H9 (cell line): ENCODE data around the gene POLA1. TPM values are rescaled to one million over a fixed set of nuclear protein-coding genes. Genes with fewer than 3 reads are reported as not detected.
A peak's percentile ranks its signal among the peaks of the same experiment; 100 is the strongest.

ENCODE experiments used
- DNase-seq: peaks from one replicate; pipeline ENCODE4 v3.0.0-alpha.2; 2017
- H2AFZ ChIP-seq: one replicate; pipeline ENCODE4 v1.6.1; 2013; ENCODE audit warnings: mild to moderate bottlenecking, low read length, control low read depth, moderate library complexity
- H2AK5ac ChIP-seq: 2 replicates; pipeline ENCODE4 v1.6.1; 2013; ENCODE audit warnings: low read length, control low read depth, mixed read lengths; ENCODE audit not compliant: insufficient read length
- H2BK120ac ChIP-seq: one replicate; pipeline ENCODE4 v1.6.1; 2013; ENCODE audit warnings: low read depth, mild to moderate bottlenecking, low read length, control low read depth, inconsistent platforms; ENCODE audit not compliant: poor library complexity, severe bottlenecking
- H2BK12ac ChIP-seq: 2 replicates; pipeline ENCODE4 v1.6.1; 2013; ENCODE audit warnings: low read length, control low read depth, mixed read lengths, low read depth; ENCODE audit not compliant: insufficient read length
- H2BK15ac ChIP-seq: 2 replicates; pipeline ENCODE4 v1.6.1; 2013; ENCODE audit warnings: low read depth, low read length, control low read depth
- H2BK20ac ChIP-seq: one replicate; pipeline ENCODE4 v1.6.1; 2013; ENCODE audit warnings: low read depth, mild to moderate bottlenecking, low read length, control low read depth, inconsistent platforms; ENCODE audit not compliant: poor library complexity, severe bottlenecking
- H2BK5ac ChIP-seq: 2 replicates; pipeline ENCODE4 v1.6.1; 2013; ENCODE audit warnings: low read length, control low read depth, mixed read lengths; ENCODE audit not compliant: insufficient read length
- H3K14ac ChIP-seq: 2 replicates; pipeline ENCODE4 v1.6.1; 2013; ENCODE audit warnings: low read length, control low read depth; ENCODE audit not compliant: insufficient read depth
- H3K18ac ChIP-seq: 2 replicates; pipeline ENCODE4 v1.6.1; 2013; ENCODE audit warnings: low read depth, mild to moderate bottlenecking, mixed read lengths, low read length, control low read depth; ENCODE audit not compliant: insufficient read length
- H3K23ac ChIP-seq: 2 replicates; pipeline ENCODE4 v1.6.1; 2013; ENCODE audit warnings: low read length, control low read depth, mixed read lengths, low read depth; ENCODE audit not compliant: insufficient read length
- H3K23me2 ChIP-seq: 2 replicates; pipeline ENCODE4 v1.6.1; 2013; ENCODE audit warnings: low read depth, mild to moderate bottlenecking, mixed read lengths, low read length, control low read depth; ENCODE audit not compliant: insufficient read length, poor library complexity, severe bottlenecking
- H3K27ac ChIP-seq: 2 replicates; pipeline ENCODE4 v1.5.1; 2013; ENCODE audit warnings: low read length, control low read depth, mixed read lengths, low read depth; ENCODE audit not compliant: insufficient read length
- H3K27me3 ChIP-seq: 2 replicates; pipeline ENCODE4 v1.6.1; 2013; ENCODE audit warnings: low read length, control low read depth, inconsistent platforms; ENCODE audit not compliant: insufficient read depth
- H3K4ac ChIP-seq: 2 replicates; pipeline ENCODE4 v1.6.1; 2013; ENCODE audit warnings: low read depth, mild to moderate bottlenecking, control low read depth, inconsistent platforms, low read length, moderate library complexity
- H3K4me1 ChIP-seq: 2 replicates; pipeline ENCODE4 v1.6.1; 2013; ENCODE audit warnings: low read length, control low read depth, inconsistent platforms; ENCODE audit not compliant: insufficient read depth
- H3K4me2 ChIP-seq: 2 replicates; pipeline ENCODE4 v1.6.1; 2013; ENCODE audit warnings: low read length, control low read depth, mixed read lengths; ENCODE audit not compliant: insufficient read length, insufficient read depth
- H3K56ac ChIP-seq: 2 replicates; pipeline ENCODE4 v1.6.1; 2013; ENCODE audit warnings: low read depth, mild to moderate bottlenecking, mixed read lengths, low read length, control low read depth; ENCODE audit not compliant: insufficient read length
- H3K79me1 ChIP-seq: 2 replicates; pipeline ENCODE4 v1.6.1; 2013; ENCODE audit warnings: low read depth, mild to moderate bottlenecking, moderate library complexity, low read length, control low read depth, inconsistent platforms; ENCODE audit not compliant: insufficient read depth, poor library complexity, severe bottlenecking
- H3K79me2 ChIP-seq: 2 replicates; pipeline ENCODE4 v1.6.1; 2013; ENCODE audit warnings: low read length, control low read depth, inconsistent platforms; ENCODE audit not compliant: insufficient read depth
- H3K9ac ChIP-seq: 2 replicates; pipeline ENCODE4 v1.6.1; 2013; ENCODE audit warnings: low read length, control low read depth, mixed read lengths; ENCODE audit not compliant: insufficient read length; ENCODE audit errors: extremely low read depth
- H3K9me3 ChIP-seq: one replicate; pipeline ENCODE4 v1.6.1; 2013; ENCODE audit warnings: low read depth, low read length, inconsistent platforms; ENCODE audit not compliant: control insufficient read depth
- H3T11ph ChIP-seq: one replicate; pipeline ENCODE4 v1.6.1; 2013; ENCODE audit warnings: mild to moderate bottlenecking, low read length, control low read depth, inconsistent platforms
- H4K20me1 ChIP-seq: one replicate; pipeline ENCODE4 v1.6.1; 2013; ENCODE audit not compliant: control insufficient read depth, insufficient read length, insufficient read depth
- H4K5ac ChIP-seq: 2 replicates; pipeline ENCODE4 v1.6.1; 2013; ENCODE audit warnings: low read depth, mild to moderate bottlenecking, mixed read lengths, low read length, control low read depth; ENCODE audit not compliant: insufficient read length
- H4K8ac ChIP-seq: replicated peaks from 2 replicates; pipeline ENCODE4 v1.6.1; 2013; ENCODE audit warnings: low read length, control low read depth, mixed read lengths, low read depth; ENCODE audit not compliant: insufficient read length
- H4K91ac ChIP-seq: 2 replicates; pipeline ENCODE4 v1.6.1; 2013; ENCODE audit warnings: low read depth, mild to moderate bottlenecking, moderate library complexity, mixed read lengths, low read length, control low read depth; ENCODE audit not compliant: insufficient read length
- H3K27ac Mint-ChIP-seq, 3 experiments: 2 replicates in 2 of 3; 3 replicates in 1 of 3; pipeline ENCODE4 v1.8.0; 2020 to 2021; ENCODE audit warnings: mixed read lengths in 3 of 3, mild to moderate bottlenecking in 1 of 3, moderate library complexity in 1 of 3
- H3K27me3 Mint-ChIP-seq: 2 replicates; pipeline ENCODE4 v1.8.0; 2021; ENCODE audit warnings: low read depth, mild to moderate bottlenecking, moderate library complexity, mixed read lengths
- H3K36me3 Mint-ChIP-seq, 3 experiments: 2 replicates in 2 of 3; 3 replicates in 1 of 3; pipeline ENCODE4 v1.8.0; 2020 to 2021; ENCODE audit warnings: low read depth in 3 of 3, mixed read lengths in 3 of 3; ENCODE audit not compliant: insufficient read depth in 1 of 3
- H3K4me1 Mint-ChIP-seq, 2 experiments: 2 replicates each; pipeline ENCODE4 v1.8.0; 2020; ENCODE audit warnings: mixed read lengths in 2 of 2
- H3K4me3 Mint-ChIP-seq, 2 experiments: 2 replicates in 1 of 2; 3 replicates in 1 of 2; pipeline ENCODE4 v1.8.0; 2020 to 2021; ENCODE audit warnings: mild to moderate bottlenecking in 2 of 2, mixed read lengths in 2 of 2, moderate library complexity in 1 of 2
- H3K9me3 Mint-ChIP-seq, 2 experiments: 2 replicates in 1 of 2; 3 replicates in 1 of 2; pipeline ENCODE4 v1.8.0; 2020; ENCODE audit warnings: mild to moderate bottlenecking in 2 of 2, mixed read lengths in 2 of 2, moderate library complexity in 1 of 2
- WGBS: extraction: QIAGEN DNeasy Blood & Tissue Kit; methylation state at CpG from one replicate; pipeline ENCODE4 v1.1.7; 2013; ENCODE audit warnings: missing lambda C conversion rate, low lambda C conversion rate, mixed read lengths; ENCODE audit not compliant: insufficient read length; ENCODE audit errors: extremely low coverage; 5-methylcytosine and 5-hydroxymethylcytosine counted together
- total RNA-seq: library from RNA; stranded (reverse); gene quantifications from 2 replicates; pipeline ENCODE4 v1.2.1, GENCODE V29; 2021
- TF ChIP-seq, protein P1 (sequence below): fragments of 200-600 bp; sonication (generic); conservative IDR thresholded peaks from 3 replicates; pipeline ENCODE4 v1.8.0; 2021; ENCODE audit warnings: antibody characterized with exemption, mild to moderate bottlenecking

Gene POLA1
- total RNA-seq, 1 experiment from 2014 or later = 60.2 TPM

DNA sequence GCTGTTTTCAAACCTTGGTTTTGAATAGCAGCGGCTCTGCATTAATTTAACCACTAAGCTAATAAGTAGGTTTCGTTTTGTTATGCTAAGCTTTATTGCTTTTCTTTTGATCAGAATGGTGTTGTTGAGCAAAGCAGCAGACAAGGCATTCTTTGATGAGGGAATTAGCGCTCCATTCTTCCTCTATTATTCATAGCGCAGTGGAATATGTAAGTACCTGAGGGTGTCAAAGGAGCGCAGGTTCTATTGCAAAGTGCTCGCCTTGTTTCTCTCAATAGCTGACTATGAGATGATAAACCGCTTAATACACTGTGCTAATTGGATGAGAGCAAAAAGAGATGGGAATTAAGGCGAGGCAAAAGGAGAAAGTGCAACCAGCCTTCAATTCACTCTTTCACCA is 305.8 kb downstream of the POLA1 start:
- no peak overlapping the region for H4K8ac ChIP-seq
- H3K56ac ChIP-seq = no peak overlapping the region
- no peaks in the 10 kb centered on the region for H3K79me1 ChIP-seq
- H3T11ph ChIP-seq = no peak overlapping the region
- H2AFZ ChIP-seq = no peak overlapping the region
- H4K5ac ChIP-seq = no peak overlapping the region
- no peak overlapping the region for H2BK120ac ChIP-seq
- no peak overlapping the region for H3K23ac ChIP-seq
- H2BK15ac ChIP-seq = no peak overlapping the region
- peaks cover 0 to 8% (median 4%) of the 10 kb centered on the region in 3 experiments; a peak in 5 of 7 replicates for H3K36me3 Mint-ChIP-seq
- H3K4me2 ChIP-seq = peak overlapping the region; percentile 2
- H2BK20ac ChIP-seq = no peak overlapping the region
- 0 out of 2 replicates have a peak, but pooled peaks cover 2% of the 10 kb centered on the region for H3K4me1 ChIP-seq
- H3K79me2 ChIP-seq = no peaks in the 10 kb centered on the region
- H3K23me2 ChIP-seq = peaks cover 13% of the 10 kb centered on the region
- TF ChIP-seq, protein P1, sequence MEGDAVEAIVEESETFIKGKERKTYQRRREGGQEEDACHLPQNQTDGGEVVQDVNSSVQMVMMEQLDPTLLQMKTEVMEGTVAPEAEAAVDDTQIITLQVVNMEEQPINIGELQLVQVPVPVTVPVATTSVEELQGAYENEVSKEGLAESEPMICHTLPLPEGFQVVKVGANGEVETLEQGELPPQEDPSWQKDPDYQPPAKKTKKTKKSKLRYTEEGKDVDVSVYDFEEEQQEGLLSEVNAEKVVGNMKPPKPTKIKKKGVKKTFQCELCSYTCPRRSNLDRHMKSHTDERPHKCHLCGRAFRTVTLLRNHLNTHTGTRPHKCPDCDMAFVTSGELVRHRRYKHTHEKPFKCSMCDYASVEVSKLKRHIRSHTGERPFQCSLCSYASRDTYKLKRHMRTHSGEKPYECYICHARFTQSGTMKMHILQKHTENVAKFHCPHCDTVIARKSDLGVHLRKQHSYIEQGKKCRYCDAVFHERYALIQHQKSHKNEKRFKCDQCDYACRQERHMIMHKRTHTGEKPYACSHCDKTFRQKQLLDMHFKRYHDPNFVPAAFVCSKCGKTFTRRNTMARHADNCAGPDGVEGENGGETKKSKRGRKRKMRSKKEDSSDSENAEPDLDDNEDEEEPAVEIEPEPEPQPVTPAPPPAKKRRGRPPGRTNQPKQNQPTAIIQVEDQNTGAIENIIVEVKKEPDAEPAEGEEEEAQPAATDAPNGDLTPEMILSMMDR = no peak
- H2BK12ac ChIP-seq = no peak overlapping the region
- H3K4me1 Mint-ChIP-seq = peaks cover 82 to 89% of the 10 kb centered on the region in 2 experiments
- no peak overlapping the region for H4K91ac ChIP-seq
- H3K9me3 ChIP-seq = no peaks in the 10 kb centered on the region
- no peak overlapping the region for H3K9ac ChIP-seq
- no peak overlapping the region for H2BK5ac ChIP-seq
- H3K14ac ChIP-seq = no peak overlapping the region
- no peaks in the 10 kb centered on the region for H4K20me1 ChIP-seq
- no peak overlapping the region for H3K18ac ChIP-seq
- no peak overlapping the region for H2AK5ac ChIP-seq
- H3K4ac ChIP-seq = no peak overlapping the region
- H3K27me3 Mint-ChIP-seq = peaks cover 88% of the 10 kb centered on the region
- H3K27ac ChIP-seq = no peak overlapping the region
- peaks cover 0 to 2% of the 10 kb centered on the region in 2 experiments; a peak in 3 of 5 replicates for H3K9me3 Mint-ChIP-seq
- peaks cover 33% of the 10 kb centered on the region for H3K27me3 ChIP-seq
- no peak for DNase-seq
- WGBS = no CpG with 5 or more reads among the region's 8 CpGs
- no peak overlapping the region; a peak in 2 of 5 replicates for H3K4me3 Mint-ChIP-seq
- H3K27ac Mint-ChIP-seq = no peak overlapping the region
